ENCODE results near the gene CCNL1.

GRCh38 chr3:157113832-157114505, 46.0 kb downstream of the CCNL1 start:
- TF ChIP-seq CTCF (IDR thresholded peaks at IDR 0.05; ENCODE audit: low read length) (peak; percentile 36), EZH2 (optimal IDR thresholded peaks at IDR 0.05; ENCODE audit: low read depth, low read length) (no peak), EZH2phosphoT487 (IDR thresholded peaks at IDR 0.05; ENCODE audit: low read length) (no peak)
